HG02973 (cell line): ENCODE measurements around the gene GALM.
"Not testable (repeated sequence)": the region's sequence is repeated elsewhere in the genome, so short reads cannot be mapped to it uniquely, and the experiment has no call there.

Experiments
- ATAC-seq: cut with Tn5 transposase; IDR thresholded peaks from one replicate; pipeline ENCODE4 v1.9.1; 2021; ENCODE audit warnings: moderate library complexity; ENCODE audit not compliant: unreplicated experiment

GALM gene

DNA sequence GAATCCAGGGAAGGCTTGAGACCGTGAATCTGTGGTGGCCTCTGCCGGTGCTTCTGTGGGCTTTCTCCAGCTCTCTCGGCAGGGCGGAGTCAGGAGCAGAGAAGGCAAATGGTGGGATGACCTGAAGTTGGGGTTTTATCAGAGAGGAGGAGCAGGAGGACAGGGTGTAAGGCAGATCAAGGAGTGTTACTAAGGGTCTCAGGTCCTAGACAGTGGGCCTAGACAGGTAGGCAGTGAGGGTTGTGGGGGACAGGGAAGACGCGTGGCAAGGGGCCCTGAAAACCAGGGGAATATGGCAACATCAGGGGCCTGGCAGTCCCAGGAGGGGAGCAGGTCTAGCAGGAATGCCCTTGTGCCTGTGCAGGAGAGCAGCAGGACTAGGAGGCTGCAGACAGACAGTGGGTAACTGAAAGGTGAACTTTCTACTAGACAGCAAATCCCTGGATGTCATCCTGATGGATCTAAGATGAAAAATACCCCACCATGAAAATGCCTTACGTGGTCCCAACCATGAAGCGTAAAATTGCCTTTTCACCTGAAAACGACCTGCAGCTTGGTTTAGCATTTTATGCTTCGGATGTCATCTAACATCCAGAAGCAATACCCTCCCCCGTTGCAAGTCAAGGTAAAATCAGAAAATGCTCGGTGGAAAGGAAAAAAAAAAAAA is 43.1 kb downstream of the GALM start:
- no peak for ATAC-seq

DNA sequence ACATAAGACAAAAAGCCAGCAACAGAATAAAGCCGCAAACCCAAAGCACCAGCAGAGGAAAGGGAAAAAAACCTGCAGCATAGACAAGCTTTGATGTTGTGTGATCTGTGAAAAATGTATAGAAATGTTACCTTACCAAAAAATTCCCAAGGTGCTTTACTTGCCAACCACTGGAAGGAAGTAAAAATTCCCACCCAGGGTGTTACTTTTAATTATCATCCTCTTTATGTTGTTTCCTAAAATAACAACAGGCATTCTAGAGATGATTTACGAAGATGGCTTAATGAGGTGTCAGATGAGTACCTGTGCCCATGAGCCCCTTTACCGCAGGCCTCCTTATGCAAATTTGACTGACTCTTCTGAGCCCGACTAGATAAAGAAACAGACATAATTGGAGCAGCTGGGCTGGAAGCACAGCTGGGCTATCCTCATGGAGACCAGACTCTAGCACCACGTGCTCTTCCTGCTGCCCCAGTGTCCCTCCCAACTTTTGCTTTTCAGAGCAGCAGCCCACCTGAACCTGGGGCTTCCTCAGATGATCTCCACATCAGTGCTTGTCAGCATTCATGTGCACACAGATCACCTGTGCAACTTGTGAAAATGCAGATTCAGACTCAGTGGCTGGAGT is 43.8 kb downstream of the GALM start:
- ATAC-seq = peak; percentile 63

DNA sequence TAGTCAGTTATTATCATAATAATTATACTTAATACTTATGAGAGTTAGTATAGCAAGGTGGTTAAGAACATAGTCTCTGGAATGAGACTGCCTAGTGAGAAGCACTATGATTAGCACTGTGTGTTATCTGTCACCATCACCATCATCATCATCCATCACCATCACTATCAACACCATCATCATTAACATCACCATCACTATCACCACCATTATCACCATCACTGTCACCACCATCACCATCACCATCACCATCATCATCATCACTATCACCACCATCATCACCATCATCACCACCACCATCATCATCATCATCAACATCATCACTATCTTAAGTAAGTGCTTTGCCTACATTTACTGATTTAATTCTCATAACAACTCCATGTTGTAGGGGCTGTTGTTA is 45.6 kb downstream of the GALM start:
- ATAC-seq = no peak

DNA sequence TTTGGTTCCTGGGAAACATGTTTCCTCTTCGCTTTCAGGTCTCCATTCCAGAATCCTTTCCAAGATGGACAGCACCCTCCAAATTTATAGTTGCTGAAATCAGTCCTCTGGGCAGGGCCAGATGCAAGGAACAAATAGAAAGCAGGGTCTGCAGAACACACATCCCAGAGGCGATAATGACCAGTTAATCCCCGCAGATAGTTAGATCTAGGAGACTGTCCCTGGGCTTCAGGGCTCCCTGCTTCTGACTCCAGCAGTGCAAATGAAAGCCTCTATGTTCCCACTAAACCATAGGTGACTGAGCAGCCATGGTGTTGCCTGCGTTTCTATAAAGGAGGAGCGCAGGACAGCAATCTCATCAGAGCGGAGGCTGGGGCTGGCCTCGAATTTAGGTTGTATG is 46.5 kb downstream of the GALM start:
- ATAC-seq = no peak

DNA sequence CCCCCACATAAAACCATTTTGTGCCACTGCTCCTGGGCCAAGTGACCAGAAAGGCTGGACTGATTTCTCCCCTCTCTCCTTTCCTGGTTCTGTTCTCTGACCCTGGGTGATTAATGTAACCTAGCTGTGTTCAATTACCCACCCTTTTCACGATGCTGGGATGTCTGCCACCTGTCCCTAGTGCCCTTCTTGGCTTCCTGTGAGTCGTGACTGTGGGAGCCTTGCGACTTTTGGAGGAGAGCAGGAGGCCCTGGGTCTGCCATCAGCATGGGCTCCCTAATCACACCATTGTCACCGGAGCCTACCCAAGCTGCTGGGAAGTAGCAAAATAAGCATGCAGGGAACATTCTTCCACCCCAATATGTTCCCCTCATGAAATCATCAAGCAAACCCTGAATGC is 47.0 kb downstream of the GALM start:
- ATAC-seq = no peak

DNA sequence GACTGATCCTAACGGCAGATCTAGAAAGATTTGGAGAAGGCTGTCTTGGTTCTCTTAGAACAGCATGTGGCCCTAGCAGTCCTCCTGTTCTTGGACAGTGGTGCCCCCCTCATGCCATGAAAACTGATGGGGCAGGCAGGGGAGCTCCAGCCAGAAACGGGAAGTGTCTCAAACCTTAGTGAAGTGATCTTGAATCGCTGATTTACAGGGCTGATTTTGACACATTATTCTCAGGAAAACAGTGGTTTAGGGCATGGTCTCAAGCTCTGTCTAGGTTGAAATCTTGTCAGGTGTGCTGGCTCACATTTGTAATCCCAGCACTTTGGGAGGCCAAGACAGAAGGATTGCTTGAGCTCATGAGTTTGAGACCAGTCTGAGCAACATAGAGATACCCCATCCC is 47.4 kb downstream of the GALM start:
- no peak for ATAC-seq

DNA sequence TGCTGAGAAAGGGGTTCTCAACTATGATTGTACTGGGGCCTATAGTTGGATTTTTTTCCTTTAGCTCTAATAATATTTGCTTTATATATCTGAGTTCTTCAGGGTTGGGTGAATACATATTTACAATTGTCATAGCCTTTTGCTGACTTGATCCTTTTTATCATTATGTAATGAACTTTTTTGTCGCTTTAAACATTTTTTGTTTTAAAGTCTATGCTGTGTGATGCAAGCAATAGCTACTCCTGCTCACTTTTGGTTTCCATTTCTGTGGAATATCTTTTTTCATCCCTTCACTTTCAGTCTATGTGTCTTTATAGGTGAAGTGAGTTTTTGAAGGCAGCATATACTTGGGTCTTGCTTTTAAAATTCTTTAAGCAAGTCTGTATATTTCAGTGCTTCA is 49.0 kb downstream of the GALM start:
- ATAC-seq = not testable (repeated sequence)

DNA sequence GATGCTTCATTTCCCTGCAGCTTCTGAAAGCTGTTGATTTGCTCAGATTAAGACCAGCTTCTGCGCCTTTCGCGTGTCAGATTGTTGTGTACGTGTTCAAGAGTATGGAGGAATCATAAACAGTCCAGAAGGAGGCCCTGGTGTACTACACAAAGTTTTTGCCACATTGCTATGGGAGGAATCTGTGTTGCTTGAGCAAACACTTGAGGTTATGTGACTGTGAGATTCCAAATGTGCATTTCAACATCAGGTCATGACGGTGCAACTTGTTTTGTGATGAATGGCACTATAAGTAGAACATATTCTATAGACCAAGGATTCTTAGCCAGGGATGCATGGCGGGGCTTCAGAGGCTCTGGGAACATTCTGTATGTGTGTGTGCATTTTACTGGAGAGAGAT is 50.3 kb downstream of the GALM start:
- ATAC-seq = no peak

DNA sequence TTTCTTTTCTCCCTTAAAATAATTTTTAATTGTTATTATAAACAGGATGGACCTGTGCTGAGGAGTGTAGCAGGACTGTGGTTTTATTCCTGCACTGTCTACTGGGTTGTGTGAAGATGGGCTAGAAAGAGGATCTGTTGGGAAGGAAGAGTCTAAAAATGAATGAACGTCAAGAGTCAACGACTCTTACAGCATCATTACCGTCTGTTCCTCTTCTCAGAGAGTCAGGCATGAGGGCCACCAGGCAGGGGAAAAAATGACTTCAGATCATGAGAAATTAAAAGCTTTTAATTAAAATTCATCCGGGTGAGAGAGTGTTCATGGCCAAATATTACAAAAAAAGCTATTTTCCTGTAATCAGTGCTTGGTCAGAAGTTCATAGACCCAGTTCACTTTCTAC is 52.7 kb downstream of the GALM start:
- ATAC-seq = no peak

DNA sequence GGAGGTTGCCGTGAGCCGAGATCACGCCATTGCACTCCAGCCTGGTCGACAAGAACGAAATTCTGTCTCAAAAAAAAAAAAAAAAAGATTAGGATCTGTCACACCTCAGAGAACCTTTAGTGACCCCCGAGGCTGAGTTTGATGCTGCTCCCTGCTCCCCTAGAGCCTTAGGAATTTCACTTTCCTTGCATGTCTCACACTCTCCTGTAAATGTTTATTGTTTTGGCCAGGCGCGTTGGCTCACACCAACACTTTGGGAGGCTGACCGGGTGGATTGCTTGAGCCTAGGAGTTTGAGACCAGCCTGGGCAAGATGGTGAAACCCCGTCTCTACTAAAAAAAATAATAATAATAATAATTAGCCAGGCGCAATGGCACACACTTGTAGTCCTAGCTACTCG is 53.8 kb downstream of the GALM start:
- ATAC-seq = no peak

DNA sequence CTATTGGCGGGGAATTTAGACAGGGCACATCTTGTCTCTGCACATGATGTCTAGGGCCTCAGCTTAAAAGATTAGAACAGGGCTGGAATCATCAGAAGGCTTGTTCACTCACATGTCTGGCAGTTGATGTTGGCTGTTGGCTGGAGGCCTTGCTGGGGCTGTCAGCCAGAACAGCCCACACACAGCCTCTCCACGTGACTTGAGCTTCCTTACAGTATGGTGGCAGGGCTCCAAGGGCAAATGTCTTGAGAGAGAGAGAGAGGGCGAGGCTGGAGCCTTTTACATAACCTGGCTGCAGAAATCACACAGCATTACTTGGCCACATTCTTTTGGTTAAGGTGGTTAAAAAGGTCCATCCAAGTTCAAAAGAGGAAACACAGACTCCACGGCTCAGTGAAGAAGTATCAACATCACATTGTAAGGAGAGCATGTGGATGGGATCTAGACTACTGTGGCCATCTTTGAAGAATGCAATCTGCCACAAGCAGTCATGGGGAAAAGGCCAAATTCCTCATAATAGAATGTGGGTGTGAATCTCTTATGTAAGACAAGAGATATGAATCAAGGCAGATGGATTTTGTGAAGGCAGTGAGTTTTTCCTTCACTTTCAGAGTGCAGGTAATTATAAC is 54.8 kb downstream of the GALM start:
- no peak for ATAC-seq

DNA sequence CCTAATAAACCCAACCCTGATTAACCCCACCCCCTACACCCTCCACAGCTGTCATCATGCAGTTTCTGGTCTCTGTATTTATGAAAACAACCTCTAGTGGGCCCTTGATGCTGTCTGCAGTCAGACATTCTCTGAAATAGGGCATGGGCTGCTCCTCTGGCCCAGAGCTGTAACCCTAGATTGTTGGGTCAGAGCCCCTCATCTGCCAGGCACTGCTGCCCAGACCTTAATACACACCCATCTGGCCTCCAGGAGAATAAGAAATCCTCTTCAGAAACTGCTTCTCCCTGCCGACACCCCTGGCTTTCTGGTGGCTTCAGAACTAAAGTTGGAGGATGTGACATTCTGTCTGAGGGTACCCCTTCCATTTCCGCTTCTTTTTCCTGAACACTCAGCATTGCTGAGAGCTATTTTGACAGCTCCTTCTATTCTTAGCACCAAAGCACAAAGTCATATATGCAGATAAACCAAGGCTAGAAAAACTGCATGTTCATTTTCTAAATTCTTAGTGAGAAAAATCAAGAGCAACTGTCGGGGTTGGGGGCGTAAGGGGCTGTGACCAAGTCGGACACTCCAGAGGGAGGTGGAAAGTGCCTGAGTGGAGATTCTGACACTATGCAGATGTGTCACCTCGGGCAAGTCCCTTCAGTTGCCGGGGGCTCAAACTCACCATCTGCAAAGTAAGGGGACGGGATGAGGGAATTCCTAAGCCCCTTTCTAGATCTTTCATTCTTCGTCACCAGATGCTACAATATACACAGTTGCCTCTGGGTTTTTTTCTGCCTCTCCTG is 56.6 kb downstream of the GALM start:
- no peak for ATAC-seq

DNA sequence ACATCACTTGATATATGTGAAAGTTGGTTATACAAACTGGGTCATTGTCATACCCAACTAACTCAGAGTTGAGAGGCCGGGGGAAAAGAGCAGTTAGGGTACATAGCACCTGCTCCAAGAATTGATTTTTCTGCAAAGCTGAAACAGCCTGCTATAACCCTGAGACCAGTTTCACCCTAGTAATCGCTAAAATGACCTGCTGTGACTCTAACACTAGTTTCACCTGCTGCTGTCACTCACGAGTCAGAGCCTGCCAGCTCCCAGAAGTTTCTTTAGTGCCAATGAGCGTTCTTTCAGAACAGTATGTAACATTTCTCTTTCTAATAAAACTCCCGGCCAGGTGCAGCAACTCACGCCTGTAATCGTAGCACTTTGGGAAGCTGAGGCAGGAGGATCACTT is 57.3 kb downstream of the GALM start:
- no peak for ATAC-seq

DNA sequence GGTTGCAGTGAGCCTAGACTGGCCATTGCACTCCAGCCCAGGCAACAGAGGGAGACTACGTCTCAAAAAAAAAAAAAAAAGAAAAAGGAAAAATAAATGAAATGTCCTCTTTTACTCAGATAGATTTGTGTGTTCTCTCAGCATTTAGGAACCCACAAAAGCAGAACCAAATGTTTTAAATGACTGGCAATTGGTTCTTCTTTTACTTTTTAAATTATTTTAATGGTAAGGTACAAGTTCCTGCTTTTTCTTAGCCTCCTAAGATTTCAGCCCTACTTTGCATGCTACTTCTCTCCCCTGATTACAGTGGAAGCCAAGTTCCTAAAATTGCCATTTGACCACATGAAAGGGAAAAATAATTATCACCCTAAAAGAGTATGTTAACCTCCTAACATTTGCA is 61.7 kb downstream of the GALM start:
- no peak for ATAC-seq

DNA sequence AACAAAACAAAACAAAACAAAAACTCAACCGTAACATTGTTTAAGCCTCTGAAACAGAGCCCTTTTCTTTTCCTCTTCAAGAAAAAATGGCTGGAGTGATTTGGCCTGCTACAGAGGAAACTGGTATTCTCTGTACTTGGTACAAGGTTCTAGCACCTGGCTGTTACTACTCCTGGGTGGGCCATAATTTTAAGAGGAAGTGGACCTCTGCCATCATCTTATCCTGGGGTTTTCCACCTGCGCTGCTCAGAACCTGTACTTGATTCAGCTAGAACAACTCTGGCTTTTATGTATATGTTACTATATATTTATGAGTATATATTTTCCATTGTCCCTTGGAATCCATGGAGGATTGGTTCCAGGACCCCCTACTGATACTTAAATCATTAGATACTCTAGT is 62.8 kb downstream of the GALM start:
- ATAC-seq = no peak

DNA sequence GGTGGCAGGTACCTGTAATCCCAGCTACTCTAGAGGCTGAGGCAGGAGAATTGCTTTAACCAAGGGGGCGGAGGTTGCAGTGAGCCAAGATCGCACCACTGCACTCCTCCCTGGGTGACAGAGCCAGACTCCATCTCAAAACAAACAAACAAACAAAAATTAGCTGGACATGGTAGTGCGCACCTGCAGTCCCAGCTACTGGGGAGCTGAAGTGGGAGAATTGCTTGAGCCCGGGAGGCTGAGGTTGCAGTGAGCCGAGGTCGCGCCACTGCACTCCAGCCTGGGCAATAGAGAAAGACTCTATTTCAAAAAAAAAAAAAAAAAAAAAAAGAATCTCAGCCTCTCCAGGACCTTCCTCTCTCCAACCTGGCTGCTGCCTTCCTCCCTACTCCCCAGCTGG is 65.2 kb downstream of the GALM start:
- no peak for ATAC-seq

DNA sequence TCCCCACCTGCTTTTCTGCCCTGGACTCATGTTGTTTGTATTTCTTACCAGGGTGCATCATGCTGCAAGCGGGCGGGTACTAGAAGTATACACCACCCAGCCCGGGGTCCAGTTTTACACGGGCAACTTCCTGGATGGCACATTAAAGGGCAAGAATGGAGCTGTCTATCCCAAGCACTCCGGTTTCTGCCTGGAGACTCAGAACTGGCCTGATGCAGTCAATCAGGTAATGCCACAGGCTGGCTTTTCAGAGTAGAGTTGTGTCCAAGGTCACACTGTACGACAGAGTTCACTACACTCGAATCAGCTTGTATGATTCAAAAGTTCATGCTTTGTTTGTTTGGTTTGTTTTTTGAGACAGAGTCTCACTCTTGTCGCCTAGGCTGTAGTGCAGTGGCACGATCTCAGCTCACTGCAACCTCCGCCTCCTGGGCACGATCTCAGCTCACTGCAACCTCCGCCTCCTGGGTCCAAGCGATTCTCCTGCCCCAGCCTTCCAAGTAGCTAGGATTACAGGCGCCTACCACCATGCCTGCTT is 65.8 kb downstream of the GALM start:
- ATAC-seq = no peak

DNA sequence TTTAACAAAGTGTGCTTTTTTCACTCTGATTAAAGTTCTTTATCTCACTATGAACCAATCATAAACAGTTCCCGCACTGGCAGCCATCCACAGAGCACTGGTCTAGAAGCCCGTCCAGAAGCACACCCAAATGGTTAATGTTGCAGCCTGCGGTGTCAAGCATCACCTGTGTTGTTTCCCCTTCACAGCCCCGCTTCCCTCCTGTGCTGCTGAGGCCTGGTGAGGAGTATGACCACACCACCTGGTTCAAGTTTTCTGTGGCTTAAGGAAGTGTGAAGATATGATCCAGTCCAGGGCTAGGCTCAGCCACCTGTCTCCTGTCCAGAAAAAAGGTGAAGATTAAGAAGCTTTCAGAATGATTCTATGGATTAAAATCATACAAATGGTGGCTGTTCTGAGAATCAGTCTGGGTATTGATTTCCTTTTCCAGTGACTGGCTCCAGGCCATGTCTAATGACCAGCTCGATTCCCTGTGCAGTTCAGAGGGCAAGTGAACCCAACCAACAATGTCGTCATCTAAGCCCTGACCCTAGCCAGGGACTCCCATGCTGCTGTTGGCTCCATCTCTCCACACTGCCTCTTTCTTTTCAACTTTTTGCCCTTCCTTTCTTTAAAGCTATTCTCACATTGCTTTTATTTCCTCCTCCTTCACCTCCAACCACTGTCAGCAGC is 67.5 kb downstream of the GALM start:
- ATAC-seq = no peak

DNA sequence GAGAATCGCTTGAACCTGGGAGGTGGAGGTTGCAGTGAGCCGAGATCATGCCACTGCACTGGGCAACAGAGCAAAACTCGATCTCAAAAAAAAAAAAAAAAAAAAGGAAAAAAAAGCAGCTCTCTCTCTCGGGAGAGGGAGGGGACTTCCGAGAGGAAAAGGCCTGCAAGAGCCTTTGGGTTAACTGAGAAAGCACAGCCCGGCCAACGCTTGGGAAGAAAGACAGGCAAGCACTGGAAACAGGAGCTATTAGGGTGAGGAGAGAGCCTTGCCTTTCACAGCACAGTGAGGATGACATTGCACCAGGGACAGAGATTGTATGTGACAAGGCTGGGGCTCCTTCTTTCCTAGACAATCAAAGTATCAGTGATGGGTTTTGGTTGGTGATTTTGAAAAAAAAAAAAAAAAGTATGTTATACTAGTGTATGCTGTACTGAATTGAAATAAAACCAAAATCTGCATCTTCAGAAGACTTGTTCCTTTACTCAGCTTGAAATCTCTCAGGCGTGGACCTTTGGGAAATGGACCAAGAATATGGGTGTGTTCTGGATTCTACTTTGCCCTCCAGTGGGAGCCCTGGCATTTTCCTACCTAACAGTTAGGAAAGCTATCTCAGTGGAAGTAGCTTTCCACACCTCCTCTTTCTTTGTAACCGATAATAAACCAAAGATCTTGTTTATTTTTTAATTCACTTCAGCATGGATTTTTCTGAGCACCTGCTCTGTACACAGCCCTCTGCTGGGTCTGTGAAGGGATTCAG is 68.6 kb downstream of the GALM start:
- no peak for ATAC-seq

DNA sequence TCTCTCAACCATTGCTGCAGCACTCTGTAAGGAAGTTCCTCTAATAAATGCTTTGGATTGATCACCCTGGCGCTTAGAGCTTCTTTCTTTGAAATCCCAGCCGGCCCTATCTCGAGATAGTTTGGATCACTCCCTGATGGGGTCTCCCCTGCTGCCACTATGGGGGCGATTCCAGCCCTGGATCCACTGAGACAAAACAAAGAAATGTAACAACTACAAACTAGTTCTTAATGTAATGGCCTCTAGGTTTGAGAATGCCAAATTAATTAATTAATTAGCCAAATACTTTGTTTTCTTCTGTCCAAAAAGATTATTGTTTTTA is 70.0 kb downstream of the GALM start:
- ATAC-seq = no peak
